ENCODE measurements around the gene COMP.

Gene COMP

GRCh38 chr19:18807861-18808331 lies 16.8 kb upstream of the COMP start:
- no peak overlapping the region for H3K27ac ChIP-seq (ENCODE audit: low read length)
- no peaks in the 10 kb centered on the region for H3K27me3 ChIP-seq (ENCODE audit: low read depth, low read length)
- no peaks in the 10 kb centered on the region for H3K79me2 ChIP-seq (ENCODE audit: low read length)
- no peak for TF ChIP-seq EZH2phosphoT487 (IDR thresholded peaks at IDR 0.05; ENCODE audit: low read depth)
- TF ChIP-seq, protein P1, sequence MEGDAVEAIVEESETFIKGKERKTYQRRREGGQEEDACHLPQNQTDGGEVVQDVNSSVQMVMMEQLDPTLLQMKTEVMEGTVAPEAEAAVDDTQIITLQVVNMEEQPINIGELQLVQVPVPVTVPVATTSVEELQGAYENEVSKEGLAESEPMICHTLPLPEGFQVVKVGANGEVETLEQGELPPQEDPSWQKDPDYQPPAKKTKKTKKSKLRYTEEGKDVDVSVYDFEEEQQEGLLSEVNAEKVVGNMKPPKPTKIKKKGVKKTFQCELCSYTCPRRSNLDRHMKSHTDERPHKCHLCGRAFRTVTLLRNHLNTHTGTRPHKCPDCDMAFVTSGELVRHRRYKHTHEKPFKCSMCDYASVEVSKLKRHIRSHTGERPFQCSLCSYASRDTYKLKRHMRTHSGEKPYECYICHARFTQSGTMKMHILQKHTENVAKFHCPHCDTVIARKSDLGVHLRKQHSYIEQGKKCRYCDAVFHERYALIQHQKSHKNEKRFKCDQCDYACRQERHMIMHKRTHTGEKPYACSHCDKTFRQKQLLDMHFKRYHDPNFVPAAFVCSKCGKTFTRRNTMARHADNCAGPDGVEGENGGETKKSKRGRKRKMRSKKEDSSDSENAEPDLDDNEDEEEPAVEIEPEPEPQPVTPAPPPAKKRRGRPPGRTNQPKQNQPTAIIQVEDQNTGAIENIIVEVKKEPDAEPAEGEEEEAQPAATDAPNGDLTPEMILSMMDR (IDR thresholded peaks at IDR 0.05; ENCODE audit: low read depth, low read length) = no peak
- no peak overlapping the region for H3K4me3 ChIP-seq (ENCODE audit: low read length)
- no peak overlapping the region for H2AFZ ChIP-seq (ENCODE audit: low read depth, low read length)
- H4K20me1 ChIP-seq (ENCODE audit: insufficient read depth, low read length) = no peaks in the 10 kb centered on the region
- H3K9ac ChIP-seq (ENCODE audit: low read length) = no peak overlapping the region
- H3K4me2 ChIP-seq (ENCODE audit: low read length) = no peak overlapping the region
- H3K36me3 ChIP-seq (replicated peaks; ENCODE audit: low read depth, low read length) = no peaks in the 10 kb centered on the region
- no peaks in the 10 kb centered on the region for H3K9me3 ChIP-seq (ENCODE audit: insufficient read depth, low read length)
- no peaks in the 10 kb centered on the region for H3K4me1 ChIP-seq (ENCODE audit: low read length)

GRCh38 chr19:18804643-18805042 lies 13.5 kb upstream of the COMP start:
- Histone ChIP-seq H3K79me2 (ENCODE audit: low read length) (no peaks in the 10 kb centered on the region), H3K4me2 (ENCODE audit: low read length) (no peak overlapping the region), H3K9ac (ENCODE audit: low read length) (no peak overlapping the region), H2AFZ (ENCODE audit: low read depth, low read length) (no peak overlapping the region), H3K9me3 (ENCODE audit: insufficient read depth, low read length) (no peaks in the 10 kb centered on the region), H3K4me3 (ENCODE audit: low read length) (no peak overlapping the region), H3K4me1 (ENCODE audit: low read length) (no peaks in the 10 kb centered on the region), H4K20me1 (ENCODE audit: insufficient read depth, low read length) (no peaks in the 10 kb centered on the region), H3K27ac (ENCODE audit: low read length) (no peak overlapping the region), H3K27me3 (ENCODE audit: low read depth, low read length) (0 out of 2 replicates have a peak, but pooled peaks cover 3% of the 10 kb centered on the region), H3K36me3 (replicated peaks; ENCODE audit: low read depth, low read length) (no peaks in the 10 kb centered on the region)
- TF ChIP-seq, protein P1 (IDR thresholded peaks at IDR 0.05; ENCODE audit: low read depth, low read length) = no peak
- TF ChIP-seq EZH2phosphoT487 (IDR thresholded peaks at IDR 0.05; ENCODE audit: low read depth) = no peak

DNA sequence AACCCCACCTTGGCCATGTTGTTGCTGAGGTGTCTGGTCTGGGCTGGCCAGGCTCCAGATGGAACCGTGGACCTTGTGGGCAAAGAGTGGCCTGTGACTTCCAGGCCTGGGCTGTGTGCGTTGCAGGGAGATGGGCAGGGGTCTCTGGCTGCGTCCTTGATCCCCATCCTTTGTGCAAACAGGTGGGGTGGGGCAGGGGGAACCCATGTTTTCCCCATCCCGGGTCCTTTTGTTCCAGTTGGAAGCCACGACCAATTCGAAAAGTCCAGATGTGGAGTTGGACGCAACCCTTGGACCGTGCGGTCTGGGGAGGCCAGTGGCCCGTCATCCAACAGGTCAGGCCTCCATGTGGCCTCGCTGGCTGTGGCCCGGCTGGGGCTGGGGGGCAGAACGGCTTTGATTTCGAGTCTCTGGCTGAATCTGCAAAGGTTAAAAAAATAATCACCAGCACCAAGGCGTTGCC lies 13.1 kb upstream of the COMP start:
- Histone ChIP-seq H4K20me1 (ENCODE audit: insufficient read depth, low read length) (no peaks in the 10 kb centered on the region), H3K4me3 (ENCODE audit: low read length) (no peak overlapping the region), H3K9me3 (ENCODE audit: insufficient read depth, low read length) (no peaks in the 10 kb centered on the region), H3K9ac (ENCODE audit: low read length) (no peak overlapping the region), H3K36me3 (replicated peaks; ENCODE audit: low read depth, low read length) (no peaks in the 10 kb centered on the region), H2AFZ (ENCODE audit: low read depth, low read length) (no peak overlapping the region), H3K79me2 (ENCODE audit: low read length) (no peaks in the 10 kb centered on the region), H3K4me2 (ENCODE audit: low read length) (no peak overlapping the region), H3K4me1 (ENCODE audit: low read length) (no peaks in the 10 kb centered on the region), H3K27me3 (ENCODE audit: low read depth, low read length) (0 out of 2 replicates have a peak, but pooled peaks cover 8% of the 10 kb centered on the region), H3K27ac (ENCODE audit: low read length) (no peak overlapping the region)
- no peak for TF ChIP-seq EZH2phosphoT487 (IDR thresholded peaks at IDR 0.05; ENCODE audit: low read depth)
- TF ChIP-seq, protein P1 (IDR thresholded peaks at IDR 0.05; ENCODE audit: low read depth, low read length) = no peak

- H3K27ac ChIP-seq (ENCODE audit: low read length) = no peak overlapping the region
- no peaks in the 10 kb centered on the region for H3K4me1 ChIP-seq (ENCODE audit: low read length)
- H3K9ac ChIP-seq (ENCODE audit: low read length) = no peak overlapping the region
- H2AFZ ChIP-seq (ENCODE audit: low read depth, low read length) = no peak overlapping the region
- no peak overlapping the region for H3K4me2 ChIP-seq (ENCODE audit: low read length)
- H3K4me3 ChIP-seq (ENCODE audit: low read length) = no peak overlapping the region
- H3K27me3 ChIP-seq (ENCODE audit: low read depth, low read length) = peaks cover 12% of the 10 kb centered on the region; the same call in 1 of the 2 replicates
- H3K79me2 ChIP-seq (ENCODE audit: low read length) = no peaks in the 10 kb centered on the region
- TF ChIP-seq, protein P1 (IDR thresholded peaks at IDR 0.05; ENCODE audit: low read depth, low read length) = no peak
- no peak for TF ChIP-seq EZH2phosphoT487 (IDR thresholded peaks at IDR 0.05; ENCODE audit: low read depth)
- H4K20me1 ChIP-seq (ENCODE audit: insufficient read depth, low read length) = no peaks in the 10 kb centered on the region
- H3K9me3 ChIP-seq (ENCODE audit: insufficient read depth, low read length) = no peaks in the 10 kb centered on the region
- H3K36me3 ChIP-seq (replicated peaks; ENCODE audit: low read depth, low read length) = no peaks in the 10 kb centered on the region
Measured at GRCh38 chr19:18803550-18804138, 12.5 kb upstream of the COMP start.
